ENCODE measurements around the gene TRIM3. TPM values are rescaled to one million over a fixed set of nuclear protein-coding genes. Genes with fewer than 3 reads are reported as not detected.
"Not testable (repeated sequence)": the region's sequence is repeated elsewhere in the genome, so short reads cannot be mapped to it uniquely, and the experiment has no call there.

Gene TRIM3
- total RNA-seq: 22.0 TPM
- long read RNA-seq, transcript TRIM3-201 (12 exons, 2,879 nt): major isoform, 24 of 68 reads
- long read RNA-seq, partial matches to known transcripts: 11 of 68 reads
- long read RNA-seq, other reads (novel, unspliced or antisense): 31 of 68 reads

DNA sequence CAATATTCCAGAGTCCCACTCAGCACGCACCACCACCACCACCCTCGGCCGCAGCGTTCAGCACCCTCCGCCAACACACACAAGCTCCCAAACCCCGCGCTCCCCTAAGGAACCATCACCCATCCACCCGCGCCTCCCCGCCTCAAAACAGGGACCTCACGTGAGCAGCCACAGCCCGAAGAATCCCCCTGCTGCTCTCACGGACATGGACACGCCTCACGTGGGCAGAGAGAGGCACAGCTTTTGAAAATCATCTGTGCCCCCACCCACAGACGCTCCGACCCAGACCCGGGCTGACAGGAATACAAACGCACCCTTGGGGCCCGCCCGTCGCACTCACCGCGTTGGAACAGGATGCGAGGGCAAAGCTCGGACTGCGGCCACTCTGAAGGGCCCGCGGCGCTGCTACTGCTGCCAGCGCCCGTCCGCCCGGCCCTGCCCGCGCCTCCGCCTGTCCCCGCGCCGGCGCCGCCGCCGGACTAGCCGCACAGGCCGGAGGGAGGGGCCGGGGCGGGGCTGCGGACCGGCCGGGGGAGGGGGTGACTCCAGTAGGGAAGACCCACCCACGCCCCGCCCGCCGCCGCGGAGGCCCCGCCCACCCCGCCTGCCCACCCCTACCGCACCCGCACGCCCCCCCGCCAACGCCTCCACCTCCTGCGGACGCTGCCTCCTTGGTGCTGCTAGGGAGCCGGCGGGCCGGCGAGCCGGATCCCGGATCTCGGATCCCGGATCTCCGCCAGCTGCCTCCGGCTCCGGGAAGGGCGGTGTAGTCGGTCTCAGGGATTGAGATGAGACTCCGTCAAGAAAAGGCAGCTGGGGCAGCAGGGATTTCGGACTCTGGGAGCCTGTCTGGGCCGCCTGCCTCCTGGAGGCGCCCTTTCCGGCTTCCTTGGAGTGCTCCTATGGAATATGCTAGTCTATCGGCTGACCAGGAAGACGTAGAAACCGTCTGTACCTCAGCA is at the start of gene TRIM3:
Gene TRIM3, minus strand, starts transcription at position 491 of the 962 bp plus-strand sequence. CDS start 8,246 bp downstream, outside the sequence.
- Histone ChIP-seq H3K27me3 (no peaks in the 10 kb centered on the region), H3K36me3 (peaks cover 19% of the 10 kb centered on the region), H3K4me1 (peaks cover 28% of the 10 kb centered on the region), H3K9me3 (no peaks in the 10 kb centered on the region), H3K4me3 (peak within 1 kb of the TSS; percentile 72), H3K27ac (peak within 1 kb of the TSS; percentile 94)
- intact Hi-C loops (cut with DNase I): no loop called here
- TF ChIP-seq, protein P1, sequence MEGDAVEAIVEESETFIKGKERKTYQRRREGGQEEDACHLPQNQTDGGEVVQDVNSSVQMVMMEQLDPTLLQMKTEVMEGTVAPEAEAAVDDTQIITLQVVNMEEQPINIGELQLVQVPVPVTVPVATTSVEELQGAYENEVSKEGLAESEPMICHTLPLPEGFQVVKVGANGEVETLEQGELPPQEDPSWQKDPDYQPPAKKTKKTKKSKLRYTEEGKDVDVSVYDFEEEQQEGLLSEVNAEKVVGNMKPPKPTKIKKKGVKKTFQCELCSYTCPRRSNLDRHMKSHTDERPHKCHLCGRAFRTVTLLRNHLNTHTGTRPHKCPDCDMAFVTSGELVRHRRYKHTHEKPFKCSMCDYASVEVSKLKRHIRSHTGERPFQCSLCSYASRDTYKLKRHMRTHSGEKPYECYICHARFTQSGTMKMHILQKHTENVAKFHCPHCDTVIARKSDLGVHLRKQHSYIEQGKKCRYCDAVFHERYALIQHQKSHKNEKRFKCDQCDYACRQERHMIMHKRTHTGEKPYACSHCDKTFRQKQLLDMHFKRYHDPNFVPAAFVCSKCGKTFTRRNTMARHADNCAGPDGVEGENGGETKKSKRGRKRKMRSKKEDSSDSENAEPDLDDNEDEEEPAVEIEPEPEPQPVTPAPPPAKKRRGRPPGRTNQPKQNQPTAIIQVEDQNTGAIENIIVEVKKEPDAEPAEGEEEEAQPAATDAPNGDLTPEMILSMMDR (IDR thresholded peaks at IDR 0.05): peak; percentile 24
- ATAC-seq (peak; percentile 92), DNase-seq (peak; percentile 97)

DNA sequence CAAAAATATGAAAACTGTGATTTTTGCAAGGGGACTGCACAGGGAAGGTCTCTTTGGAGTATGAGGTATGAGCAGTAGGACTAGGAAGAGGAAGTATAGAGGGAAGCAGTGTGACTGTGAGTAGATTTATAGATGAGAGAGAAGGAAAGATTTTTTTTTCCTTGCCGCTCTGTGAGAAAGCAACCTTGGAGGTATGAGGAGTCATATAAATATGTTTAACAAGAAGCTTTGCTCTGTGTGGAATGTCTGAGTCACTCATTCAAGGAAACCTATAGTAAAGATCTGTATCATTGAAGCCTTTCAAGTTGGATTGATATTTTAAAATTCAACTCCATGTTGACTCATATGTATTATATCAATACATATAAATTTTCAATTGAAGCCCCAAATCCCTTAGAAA is 49.5 kb upstream of the TRIM3 start:
- H3K27me3 ChIP-seq: no peaks in the 10 kb centered on the region
- H3K27ac ChIP-seq: no peak overlapping the region
- DNase-seq: no peak
- H3K4me3 ChIP-seq: no peak overlapping the region
- H3K4me1 ChIP-seq: no peaks in the 10 kb centered on the region
- TF ChIP-seq, protein P1 (IDR thresholded peaks at IDR 0.05): no peak
- intact Hi-C loops (cut with DNase I): no loop called here
- H3K9me3 ChIP-seq: no peaks in the 10 kb centered on the region
- H3K36me3 ChIP-seq: peaks cover 20% of the 10 kb centered on the region
- ATAC-seq: no peak

DNA sequence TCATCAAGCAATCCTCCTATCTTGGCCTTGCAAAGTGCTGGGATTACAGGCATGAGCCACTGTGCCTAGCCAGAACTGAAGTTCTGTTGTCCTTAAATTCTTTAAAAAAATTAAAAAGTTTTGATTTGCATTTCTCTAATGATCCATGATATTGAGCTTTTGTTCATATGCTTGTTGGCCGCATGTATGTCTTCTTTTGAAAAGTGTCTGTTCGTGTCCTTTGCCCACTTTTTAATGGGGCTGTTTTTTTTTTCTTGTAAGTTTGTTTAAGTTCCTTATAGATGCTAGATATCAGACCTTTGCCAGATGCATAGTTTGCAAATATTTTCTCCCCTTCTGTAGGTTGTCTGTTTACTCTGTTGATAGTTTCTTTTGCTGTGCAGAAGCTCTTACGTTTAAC is 48.2 kb upstream of the TRIM3 start:
- ATAC-seq; intact Hi-C loops (cut with DNase I); H3K27me3 ChIP-seq: not testable (repeated sequence)

DNA sequence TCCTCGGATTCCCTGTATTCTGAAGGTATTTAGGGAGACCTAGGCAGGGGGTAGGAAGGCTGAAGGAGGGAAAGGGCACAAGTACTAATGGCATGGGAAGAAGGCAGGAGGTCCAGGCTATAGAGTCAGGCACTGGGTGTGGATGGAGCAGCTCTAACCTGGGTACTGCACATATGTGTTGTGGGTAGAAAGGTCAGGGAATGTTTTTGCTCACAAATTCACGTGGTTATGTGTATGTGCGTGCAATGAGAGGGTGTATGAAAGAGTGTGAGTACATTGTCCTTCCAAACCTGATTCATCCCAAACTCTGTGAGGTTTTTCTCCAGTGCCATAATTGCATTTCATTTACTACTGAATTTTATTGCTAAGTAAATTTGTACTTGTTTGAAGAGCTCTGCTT is 46.5 kb upstream of the TRIM3 start:
- H3K4me1 ChIP-seq: no peaks in the 10 kb centered on the region
- H3K27me3 ChIP-seq: no peaks in the 10 kb centered on the region
- TF ChIP-seq, protein P1 (IDR thresholded peaks at IDR 0.05): no peak
- H3K27ac ChIP-seq: no peak overlapping the region
- H3K9me3 ChIP-seq: no peaks in the 10 kb centered on the region
- peaks cover 23% of the 10 kb centered on the region for H3K36me3 ChIP-seq
- no peak overlapping the region for H3K4me3 ChIP-seq
- no peak for DNase-seq
- ATAC-seq: no peak
- intact Hi-C loops (cut with DNase I): no loop called here

More for the DNA sequence above, 48.2 kb upstream of the TRIM3 start:
- H3K9me3 ChIP-seq, H3K27ac ChIP-seq, H3K4me1 ChIP-seq, H3K4me3 ChIP-seq, DNase-seq: not testable (repeated sequence)
- peaks cover 23% of the 10 kb centered on the region for H3K36me3 ChIP-seq

DNA sequence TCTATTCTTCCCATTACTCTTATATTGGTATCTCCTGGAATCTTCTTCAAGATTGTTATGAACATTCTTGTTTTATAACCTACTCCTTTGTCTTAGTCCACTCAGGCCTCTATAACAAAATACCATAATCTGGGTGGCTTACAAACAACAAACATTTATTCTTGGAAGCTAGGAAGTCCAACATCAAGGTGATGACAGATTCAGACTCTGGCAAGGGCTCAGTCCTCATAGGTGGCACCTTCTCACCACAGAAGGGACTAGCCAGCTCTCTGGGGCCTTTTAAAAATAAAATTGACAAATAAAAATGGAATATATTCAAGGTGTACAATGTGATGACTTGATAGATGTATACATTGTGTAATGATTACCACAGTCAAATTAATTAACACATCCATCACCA is 43.1 kb upstream of the TRIM3 start:
- Histone ChIP-seq H3K27ac (no peak overlapping the region), H3K4me1 (no peaks in the 10 kb centered on the region), H3K27me3 (no peaks in the 10 kb centered on the region), H3K9me3 (no peaks in the 10 kb centered on the region), H3K36me3 (peaks cover 27% of the 10 kb centered on the region), H3K4me3 (no peak overlapping the region)
- DNase-seq (no peak), ATAC-seq (no peak)
- TF ChIP-seq, protein P1 (IDR thresholded peaks at IDR 0.05): no peak
- intact Hi-C loops (cut with DNase I): no loop called here
